ENCODE measurements around the gene MEIS2.

The MEIS2 gene

GRCh38 chr15:36907295-36907694 is 193.1 kb downstream of the MEIS2 start:
- H3K27me3 ChIP-seq (ENCODE audit: control insufficient read depth in 2 of 2, insufficient read depth in 2 of 2, low read length in 2 of 2): peaks cover 0 to 4% of the 10 kb centered on the region in 2 donors
- H3K27ac ChIP-seq (ENCODE audit: low read depth in 2 of 2, low read length in 2 of 2): no peak overlapping the region
- H3K9me3 ChIP-seq (ENCODE audit: control insufficient read depth in 2 of 2, low read length in 2 of 2): no peaks in the 10 kb centered on the region
- no peak overlapping the region for H3K4me3 ChIP-seq (ENCODE audit: low read length in 2 of 2)
- H3K9ac ChIP-seq (ENCODE audit: low read depth in 1 of 2, low read length in 2 of 2): no peak overlapping the region
- no peaks in the 10 kb centered on the region for H3K36me3 ChIP-seq (ENCODE audit: control insufficient read depth in 2 of 2, insufficient read depth in 2 of 2, low read length in 2 of 2)
- H3K4me1 ChIP-seq (ENCODE audit: control insufficient read depth in 2 of 2, insufficient read depth in 2 of 2, low read length in 2 of 2): no peaks in the 10 kb centered on the region

- H3K27ac ChIP-seq (ENCODE audit: low read depth in 2 of 2, low read length in 2 of 2): no peak overlapping the region
- no peaks in the 10 kb centered on the region for H3K9me3 ChIP-seq (ENCODE audit: control insufficient read depth in 2 of 2, low read length in 2 of 2)
- H3K9ac ChIP-seq (ENCODE audit: low read depth in 1 of 2, low read length in 2 of 2): no peak overlapping the region
- H3K36me3 ChIP-seq (ENCODE audit: control insufficient read depth in 2 of 2, insufficient read depth in 2 of 2, low read length in 2 of 2): no peaks in the 10 kb centered on the region
- no peaks in the 10 kb centered on the region for H3K4me1 ChIP-seq (ENCODE audit: control insufficient read depth in 2 of 2, insufficient read depth in 2 of 2, low read length in 2 of 2)
- H3K4me3 ChIP-seq (ENCODE audit: low read length in 2 of 2): no peak overlapping the region
- H3K27me3 ChIP-seq (ENCODE audit: control insufficient read depth in 2 of 2, insufficient read depth in 2 of 2, low read length in 2 of 2): no peaks in the 10 kb centered on the region
Observed at GRCh38 chr15:36905908-36906307, 194.4 kb downstream of the MEIS2 start.

- Histone ChIP-seq H3K27ac (ENCODE audit: low read depth in 2 of 2, low read length in 2 of 2) (no peak overlapping the region), H3K4me3 (ENCODE audit: low read length in 2 of 2) (no peak overlapping the region), H3K36me3 (ENCODE audit: control insufficient read depth in 2 of 2, insufficient read depth in 2 of 2, low read length in 2 of 2) (no peaks in the 10 kb centered on the region), H3K9ac (ENCODE audit: low read depth in 1 of 2, low read length in 2 of 2) (no peak overlapping the region), H3K27me3 (ENCODE audit: control insufficient read depth in 2 of 2, insufficient read depth in 2 of 2, low read length in 2 of 2) (no peaks in the 10 kb centered on the region), H3K4me1 (ENCODE audit: control insufficient read depth in 2 of 2, insufficient read depth in 2 of 2, low read length in 2 of 2) (no peaks in the 10 kb centered on the region), H3K9me3 (ENCODE audit: control insufficient read depth in 2 of 2, low read length in 2 of 2) (no peaks in the 10 kb centered on the region)
Observed at GRCh38 chr15:36904715-36905114, 195.6 kb downstream of the MEIS2 start.

DNA sequence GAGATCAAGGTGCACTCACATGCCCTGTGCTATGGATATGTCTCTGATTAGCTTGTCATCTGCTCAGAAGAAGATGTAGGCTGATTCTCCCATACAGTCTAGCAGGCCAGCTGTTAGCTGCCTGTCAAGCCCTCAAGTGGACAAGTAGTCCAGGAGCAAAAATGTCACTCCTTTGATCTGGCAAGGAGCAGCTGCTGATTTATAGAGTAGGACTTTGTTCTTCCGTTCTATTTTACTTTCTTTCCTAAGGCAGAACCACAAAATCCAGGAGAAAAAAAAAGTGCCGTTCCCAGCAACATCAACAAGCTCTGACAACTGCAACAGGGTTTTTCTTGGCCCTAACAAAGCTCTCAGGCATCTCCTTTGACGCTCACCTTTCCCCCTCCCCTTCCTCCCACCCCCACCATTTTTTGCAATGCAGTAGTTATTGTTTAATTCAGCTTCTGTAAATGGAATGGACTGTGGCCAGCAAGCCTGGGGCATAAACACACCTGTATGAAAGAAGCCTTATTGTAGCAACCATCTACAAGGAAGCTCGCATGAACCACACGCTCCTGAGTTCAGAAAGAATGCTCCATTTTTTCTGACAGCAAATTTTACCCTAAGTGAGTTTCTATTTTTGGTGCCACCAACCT is 196.3 kb downstream of the MEIS2 start:
- no peak overlapping the region for H3K4me3 ChIP-seq (ENCODE audit: low read length in 2 of 2)
- H3K4me1 ChIP-seq (ENCODE audit: control insufficient read depth in 2 of 2, insufficient read depth in 2 of 2, low read length in 2 of 2): no peaks in the 10 kb centered on the region
- H3K27me3 ChIP-seq (ENCODE audit: control insufficient read depth in 2 of 2, insufficient read depth in 2 of 2, low read length in 2 of 2): no peaks in the 10 kb centered on the region
- no peaks in the 10 kb centered on the region for H3K9me3 ChIP-seq (ENCODE audit: control insufficient read depth in 2 of 2, low read length in 2 of 2)
- H3K9ac ChIP-seq (ENCODE audit: low read depth in 1 of 2, low read length in 2 of 2): no peak overlapping the region
- H3K27ac ChIP-seq (ENCODE audit: low read depth in 2 of 2, low read length in 2 of 2): no peak overlapping the region
- H3K36me3 ChIP-seq (ENCODE audit: control insufficient read depth in 2 of 2, insufficient read depth in 2 of 2, low read length in 2 of 2): no peaks in the 10 kb centered on the region

GRCh38 chr15:36903195-36903594 is 197.2 kb downstream of the MEIS2 start:
- no peaks in the 10 kb centered on the region for H3K4me1 ChIP-seq (ENCODE audit: control insufficient read depth in 2 of 2, insufficient read depth in 2 of 2, low read length in 2 of 2)
- H3K36me3 ChIP-seq (ENCODE audit: control insufficient read depth in 2 of 2, insufficient read depth in 2 of 2, low read length in 2 of 2): no peaks in the 10 kb centered on the region
- no peak overlapping the region for H3K9ac ChIP-seq (ENCODE audit: low read depth in 1 of 2, low read length in 2 of 2)
- no peak overlapping the region for H3K4me3 ChIP-seq (ENCODE audit: low read length in 2 of 2)
- H3K27me3 ChIP-seq (ENCODE audit: control insufficient read depth in 2 of 2, insufficient read depth in 2 of 2, low read length in 2 of 2): no peaks in the 10 kb centered on the region
- no peak overlapping the region for H3K27ac ChIP-seq (ENCODE audit: low read depth in 2 of 2, low read length in 2 of 2)
- H3K9me3 ChIP-seq (ENCODE audit: control insufficient read depth in 2 of 2, low read length in 2 of 2): no peaks in the 10 kb centered on the region

- no peak overlapping the region for H3K27ac ChIP-seq (ENCODE audit: low read depth in 2 of 2, low read length in 2 of 2)
- H3K9ac ChIP-seq (ENCODE audit: low read depth in 1 of 2, low read length in 2 of 2): no peak overlapping the region
- H3K9me3 ChIP-seq (ENCODE audit: control insufficient read depth in 2 of 2, low read length in 2 of 2): no peaks in the 10 kb centered on the region
- H3K4me3 ChIP-seq (ENCODE audit: low read length in 2 of 2): no peak overlapping the region
- H3K36me3 ChIP-seq (ENCODE audit: control insufficient read depth in 2 of 2, insufficient read depth in 2 of 2, low read length in 2 of 2): no peaks in the 10 kb centered on the region
- H3K27me3 ChIP-seq (ENCODE audit: control insufficient read depth in 2 of 2, insufficient read depth in 2 of 2, low read length in 2 of 2): no peaks in the 10 kb centered on the region
- H3K4me1 ChIP-seq (ENCODE audit: control insufficient read depth in 2 of 2, insufficient read depth in 2 of 2, low read length in 2 of 2): no peaks in the 10 kb centered on the region
Observed at GRCh38 chr15:36901012-36901411, 199.3 kb downstream of the MEIS2 start.

- H3K36me3 ChIP-seq (ENCODE audit: control insufficient read depth in 2 of 2, insufficient read depth in 2 of 2, low read length in 2 of 2): no peaks in the 10 kb centered on the region
- no peaks in the 10 kb centered on the region for H3K27me3 ChIP-seq (ENCODE audit: control insufficient read depth in 2 of 2, insufficient read depth in 2 of 2, low read length in 2 of 2)
- no peak overlapping the region for H3K9ac ChIP-seq (ENCODE audit: low read depth in 1 of 2, low read length in 2 of 2)
- no peak overlapping the region for H3K4me3 ChIP-seq (ENCODE audit: low read length in 2 of 2)
- H3K9me3 ChIP-seq (ENCODE audit: control insufficient read depth in 2 of 2, low read length in 2 of 2): no peaks in the 10 kb centered on the region
- no peak overlapping the region for H3K27ac ChIP-seq (ENCODE audit: low read depth in 2 of 2, low read length in 2 of 2)
- H3K4me1 ChIP-seq (ENCODE audit: control insufficient read depth in 2 of 2, insufficient read depth in 2 of 2, low read length in 2 of 2): no peaks in the 10 kb centered on the region
Observed at GRCh38 chr15:36899696-36900095, 200.7 kb downstream of the MEIS2 start.

GRCh38 chr15:36898536-36899126 is 201.7 kb downstream of the MEIS2 start:
- Histone ChIP-seq H3K27me3 (ENCODE audit: control insufficient read depth in 2 of 2, insufficient read depth in 2 of 2, low read length in 2 of 2) (no peaks in the 10 kb centered on the region), H3K36me3 (ENCODE audit: control insufficient read depth in 2 of 2, insufficient read depth in 2 of 2, low read length in 2 of 2) (no peaks in the 10 kb centered on the region), H3K9ac (ENCODE audit: low read depth in 1 of 2, low read length in 2 of 2) (no peak overlapping the region), H3K4me3 (ENCODE audit: low read length in 2 of 2) (no peak overlapping the region), H3K9me3 (ENCODE audit: control insufficient read depth in 2 of 2, low read length in 2 of 2) (no peaks in the 10 kb centered on the region), H3K27ac (ENCODE audit: low read depth in 2 of 2, low read length in 2 of 2) (no peak overlapping the region), H3K4me1 (ENCODE audit: control insufficient read depth in 2 of 2, insufficient read depth in 2 of 2, low read length in 2 of 2) (no peaks in the 10 kb centered on the region)

GRCh38 chr15:36897834-36898233 is 202.5 kb downstream of the MEIS2 start:
- H3K9me3 ChIP-seq (ENCODE audit: control insufficient read depth in 2 of 2, low read length in 2 of 2): no peaks in the 10 kb centered on the region
- H3K27ac ChIP-seq (ENCODE audit: low read depth in 2 of 2, low read length in 2 of 2): no peak overlapping the region
- no peaks in the 10 kb centered on the region for H3K27me3 ChIP-seq (ENCODE audit: control insufficient read depth in 2 of 2, insufficient read depth in 2 of 2, low read length in 2 of 2)
- H3K4me1 ChIP-seq (ENCODE audit: control insufficient read depth in 2 of 2, insufficient read depth in 2 of 2, low read length in 2 of 2): no peaks in the 10 kb centered on the region
- H3K36me3 ChIP-seq (ENCODE audit: control insufficient read depth in 2 of 2, insufficient read depth in 2 of 2, low read length in 2 of 2): no peaks in the 10 kb centered on the region
- no peak overlapping the region for H3K4me3 ChIP-seq (ENCODE audit: low read length in 2 of 2)
- no peak overlapping the region for H3K9ac ChIP-seq (ENCODE audit: low read depth in 1 of 2, low read length in 2 of 2)

DNA sequence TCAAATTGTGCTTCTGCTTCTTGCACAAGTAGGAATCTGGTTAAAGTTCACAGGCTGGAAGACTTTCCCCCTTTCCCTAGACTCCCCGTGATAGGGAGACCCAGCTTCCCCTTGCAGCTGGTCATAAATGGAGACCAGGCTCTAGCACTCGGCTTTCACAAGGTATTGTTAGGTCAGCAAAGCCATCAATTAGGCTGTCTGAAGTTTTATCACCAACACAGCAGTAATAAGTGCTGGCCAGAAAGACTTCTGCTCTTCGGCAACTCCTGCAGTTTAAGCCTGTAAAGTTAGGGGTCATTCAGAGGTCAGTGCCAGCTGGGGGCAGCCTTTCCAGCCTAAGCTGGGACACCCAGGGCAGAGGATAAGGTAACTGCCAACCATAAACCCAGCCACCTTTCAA is 203.4 kb downstream of the MEIS2 start:
- no peak overlapping the region for H3K4me3 ChIP-seq (ENCODE audit: low read length in 2 of 2)
- no peaks in the 10 kb centered on the region for H3K4me1 ChIP-seq (ENCODE audit: control insufficient read depth in 2 of 2, insufficient read depth in 2 of 2, low read length in 2 of 2)
- H3K36me3 ChIP-seq (ENCODE audit: control insufficient read depth in 2 of 2, insufficient read depth in 2 of 2, low read length in 2 of 2): no peaks in the 10 kb centered on the region
- H3K9me3 ChIP-seq (ENCODE audit: control insufficient read depth in 2 of 2, low read length in 2 of 2): no peaks in the 10 kb centered on the region
- no peak overlapping the region for H3K9ac ChIP-seq (ENCODE audit: low read depth in 1 of 2, low read length in 2 of 2)
- no peak overlapping the region for H3K27ac ChIP-seq (ENCODE audit: low read depth in 2 of 2, low read length in 2 of 2)
- no peaks in the 10 kb centered on the region for H3K27me3 ChIP-seq (ENCODE audit: control insufficient read depth in 2 of 2, insufficient read depth in 2 of 2, low read length in 2 of 2)
